Measurements from ENCODE around the gene RGS9.
A peak's percentile ranks its signal among the peaks of the same experiment; 100 is the strongest.

RGS9 gene

DNA sequence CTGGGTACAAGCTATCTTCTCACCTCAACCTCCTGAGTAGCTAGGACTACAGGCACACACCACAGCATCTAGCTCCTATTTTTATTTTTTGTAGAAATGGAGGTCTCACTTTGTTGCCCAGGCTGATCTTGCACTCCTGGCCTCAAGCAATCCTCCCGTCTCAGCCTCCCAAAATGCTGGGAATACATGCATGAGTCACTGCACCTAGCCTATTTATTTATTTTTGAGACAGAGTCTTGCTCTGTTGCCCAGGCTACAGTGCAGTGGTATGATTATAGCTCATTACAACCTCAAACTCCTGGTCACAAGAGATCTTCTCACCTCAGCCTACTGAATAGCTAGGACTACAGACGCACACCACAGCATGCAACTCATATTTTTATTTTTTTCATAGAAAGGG lies 40.1 kb upstream of the RGS9 start:
- no peak for DNase-seq (ENCODE audit: extremely low spot score)
- TF ChIP-seq FOXA1 (IDR thresholded peaks at IDR 0.05) (no peak), LEF1 (IDR thresholded peaks at IDR 0.05; ENCODE audit: borderline replicate concordance) (no peak), CTBP1 (IDR thresholded peaks at IDR 0.05; ENCODE audit: borderline replicate concordance) (no peak), ZNF384 (IDR thresholded peaks at IDR 0.05) (no peak), PKNOX1 (IDR thresholded peaks at IDR 0.05) (no peak), BHLHE40 (IDR thresholded peaks at IDR 0.05; ENCODE audit: borderline replicate concordance) (no peak), NFRKB (IDR thresholded peaks at IDR 0.05) (no peak), TARDBP (IDR thresholded peaks at IDR 0.05) (no peak), FOXM1 (IDR thresholded peaks at IDR 0.05; ENCODE audit: borderline replicate concordance) (no peak), ELF4 (IDR thresholded peaks at IDR 0.05) (no peak), SP1 (IDR thresholded peaks at IDR 0.05) (no peak)
- POLR2A ChIA-PET = interaction anchor here (1.8 kb wide), 1 partner anchor 40 kb away, joined by 5 read pairs; the partner anchor contains the start of gene GNA13
- CTCF ChIA-PET = no interaction called here

- ChIA-PET CTCF (interaction anchor here (1.4 to 2.5 kb wide), 2 partner anchors 10 to 25 kb away, joined by 5 to 12 read pairs; no protein-coding TSS in a partner anchor), POLR2A (interaction anchor here (2.3 to 3.2 kb wide), 2 partner anchors 42 to 124 kb away, joined by 10 to 17 read pairs; partner anchors contain the start of gene GNA13)
- TF ChIP-seq NFRKB (IDR thresholded peaks at IDR 0.05) (no peak), LEF1 (IDR thresholded peaks at IDR 0.05; ENCODE audit: borderline replicate concordance) (no peak), PKNOX1 (IDR thresholded peaks at IDR 0.05) (no peak)
- DNase-seq (ENCODE audit: extremely low spot score) = no peak
Measured at GRCh38 chr17:65099475-65099874, 37.7 kb upstream of the RGS9 start.

GRCh38 chr17:65099941-65100315 lies 37.2 kb upstream of the RGS9 start:
- DNase-seq (ENCODE audit: extremely low spot score) = no peak
- ChIA-PET CTCF (interaction anchor here (0.8 to 2.5 kb wide), 7 partner anchors 11 to 129 kb away, joined by 3 to 12 read pairs (median 5); no protein-coding TSS in a partner anchor), POLR2A (interaction anchor here (0.8 to 3.2 kb wide), 10 partner anchors 17 to 181 kb away, joined by 3 to 17 read pairs (median 4); partner anchors contain the start of genes GNA13 and LRRC37A3)
- TF ChIP-seq SUZ12 (IDR thresholded peaks at IDR 0.05) = no peak
- TF ChIP-seq PKNOX1 (IDR thresholded peaks at IDR 0.05) = 0 out of 2 replicates have a peak, but pooled peaks have one; percentile 41

DNA sequence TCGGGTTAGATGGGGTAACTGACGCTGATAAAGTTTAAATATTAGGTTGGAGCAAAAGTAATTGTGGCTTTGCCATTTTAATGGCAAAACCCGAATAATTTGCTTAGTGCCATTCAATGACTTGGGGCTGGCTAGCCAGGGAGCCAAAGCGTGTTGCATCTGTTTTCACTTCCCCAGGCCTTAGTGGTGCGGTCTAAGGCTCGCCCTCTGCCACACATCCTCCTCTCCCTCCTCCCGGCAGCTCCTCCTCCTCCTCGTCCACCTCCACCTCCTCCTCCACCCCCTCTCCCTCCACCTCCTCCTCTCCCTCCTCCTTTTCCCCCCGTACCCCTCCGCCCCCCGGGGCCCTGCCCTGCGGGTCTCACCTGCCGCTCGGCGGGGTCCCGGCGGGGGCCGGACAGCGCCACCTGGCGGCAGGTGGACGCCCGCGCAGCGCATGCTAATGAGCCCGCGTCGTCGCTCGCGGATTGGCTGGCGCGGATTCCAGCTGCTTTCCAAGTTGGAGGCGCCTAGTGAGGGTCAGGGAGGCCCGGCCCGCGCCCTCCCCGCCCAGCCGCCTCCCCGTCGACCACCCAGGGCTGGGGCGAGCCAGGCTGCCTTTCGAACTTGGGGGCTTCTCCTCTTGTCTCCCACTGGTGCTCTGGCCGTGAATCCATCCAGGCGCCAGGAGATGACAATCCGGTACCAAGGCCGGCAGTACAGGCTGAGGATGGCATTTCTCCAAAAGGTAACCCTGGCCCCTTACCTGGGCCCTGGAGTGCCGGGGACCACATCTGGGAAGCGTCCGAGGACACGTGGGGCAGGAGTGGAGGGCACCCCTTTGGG lies 36.6 kb upstream of the RGS9 start:
- peak; percentile 88 for DNase-seq (ENCODE audit: extremely low spot score)
- ChIA-PET POLR2A (interaction anchor here (0.8 to 3.2 kb wide), 10 partner anchors 16 to 181 kb away, joined by 3 to 17 read pairs (median 4); partner anchors contain the start of genes GNA13 and LRRC37A3), CTCF (interaction anchor here (0.6 to 2.5 kb wide), 12 partner anchors 11 to 130 kb away, joined by 3 to 12 read pairs (median 4); no protein-coding TSS in a partner anchor)
- TF ChIP-seq LEF1 (IDR thresholded peaks at IDR 0.05; ENCODE audit: borderline replicate concordance) (no peak), HDGF (IDR thresholded peaks at IDR 0.05; ENCODE audit: borderline replicate concordance) (no peak), FOXA1 (IDR thresholded peaks at IDR 0.05) (no peak), PKNOX1 (IDR thresholded peaks at IDR 0.05) (peak; percentile 36; the same call in 1 of the 2 replicates)

GRCh38 chr17:65101371-65101770 lies 35.8 kb upstream of the RGS9 start:
- POLR2A ChIA-PET = interaction anchor here (1.4 to 3.2 kb wide), 4 partner anchors 37 to 182 kb away, joined by 4 to 17 read pairs (median 8); partner anchors contain the start of genes GNA13 and LRRC37A3
- no peak for DNase-seq (ENCODE audit: extremely low spot score)
- TF ChIP-seq BHLHE40 (IDR thresholded peaks at IDR 0.05; ENCODE audit: borderline replicate concordance) (no peak), SP1 (IDR thresholded peaks at IDR 0.05) (no peak), FOXK2 (IDR thresholded peaks at IDR 0.05) (no peak), ELF4 (IDR thresholded peaks at IDR 0.05) (no peak), FOXM1 (IDR thresholded peaks at IDR 0.05; ENCODE audit: borderline replicate concordance) (no peak), TARDBP (IDR thresholded peaks at IDR 0.05) (no peak), SUZ12 (IDR thresholded peaks at IDR 0.05) (no peak), ARNT (IDR thresholded peaks at IDR 0.05) (no peak), L3MBTL2 (conservative IDR thresholded peaks at IDR 0.05) (no peak), PKNOX1 (IDR thresholded peaks at IDR 0.05) (no peak), HDGF (IDR thresholded peaks at IDR 0.05; ENCODE audit: borderline replicate concordance) (no peak), LEF1 (IDR thresholded peaks at IDR 0.05; ENCODE audit: borderline replicate concordance) (no peak), NFRKB (IDR thresholded peaks at IDR 0.05) (no peak), CTBP1 (IDR thresholded peaks at IDR 0.05; ENCODE audit: borderline replicate concordance) (no peak), ZNF384 (IDR thresholded peaks at IDR 0.05) (no peak), FOXA1 (IDR thresholded peaks at IDR 0.05) (no peak)
- CTCF ChIA-PET = interaction anchor here (0.9 to 1.4 kb wide), 3 partner anchors 38 to 136 kb away, joined by 3 to 5 read pairs (median 4); no protein-coding TSS in a partner anchor

Measured in HEK293T (cell line).